DMS153 treated with DMSO at 0.1 percent for 48 hours (cell line): ENCODE results near the gene NCOA7.
A peak's percentile ranks its signal among the peaks of the same experiment; 100 is the strongest.
"Not testable (repeated sequence)": the region's sequence is repeated elsewhere in the genome, so short reads cannot be mapped to it uniquely, and the experiment has no call there.

Source experiments
- DNase-seq: peaks from one replicate; lab custom pipeline; 2025; ENCODE audit not compliant: unreplicated experiment; lab: John Stamatoyannopoulos, UW

NCOA7 gene

GRCh38 chr6:125865015-125865414 lies 74.3 kb downstream of the NCOA7 start:
- no peak for DNase-seq

DNA sequence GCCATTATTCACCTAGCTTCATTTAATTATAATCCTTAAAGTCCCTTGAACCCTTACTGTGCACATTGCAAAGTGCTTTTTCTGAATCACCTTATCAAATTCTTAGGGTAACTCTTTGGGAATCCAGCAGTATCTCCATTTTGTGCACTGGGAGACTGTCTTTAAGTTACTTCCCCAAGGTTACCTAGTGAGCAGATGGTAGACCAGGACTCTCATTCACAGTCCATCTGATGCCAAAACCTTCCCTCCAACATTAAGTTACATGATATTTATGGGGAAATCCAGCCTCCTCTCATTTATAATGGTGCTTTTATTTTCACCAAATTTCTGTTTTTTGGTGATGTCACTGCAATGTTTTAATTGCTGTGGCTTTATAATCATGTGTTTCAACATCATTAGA lies 75.7 kb downstream of the NCOA7 start:
- no peak for DNase-seq

GRCh38 chr6:125867483-125867942 lies 76.8 kb downstream of the NCOA7 start:
- peak; percentile 30 for DNase-seq

DNA sequence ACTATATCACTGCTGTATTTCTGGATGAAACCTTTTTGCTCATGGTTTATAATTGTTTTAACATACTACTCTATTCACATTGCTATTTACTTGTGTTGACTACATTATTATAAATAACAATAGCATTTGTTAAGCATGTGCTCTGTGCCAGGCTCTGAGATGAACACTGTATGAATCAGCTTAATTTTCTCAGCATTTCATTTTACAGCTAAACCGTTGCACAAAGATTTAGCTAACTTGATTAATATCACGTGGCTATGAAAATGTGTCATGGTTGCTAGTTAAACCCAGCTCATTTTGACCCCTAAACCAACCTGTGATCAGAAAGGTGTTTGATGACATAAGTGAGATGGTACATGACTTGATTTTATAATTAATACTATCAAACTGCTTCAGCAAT lies 77.5 kb downstream of the NCOA7 start:
- no peak for DNase-seq

DNA sequence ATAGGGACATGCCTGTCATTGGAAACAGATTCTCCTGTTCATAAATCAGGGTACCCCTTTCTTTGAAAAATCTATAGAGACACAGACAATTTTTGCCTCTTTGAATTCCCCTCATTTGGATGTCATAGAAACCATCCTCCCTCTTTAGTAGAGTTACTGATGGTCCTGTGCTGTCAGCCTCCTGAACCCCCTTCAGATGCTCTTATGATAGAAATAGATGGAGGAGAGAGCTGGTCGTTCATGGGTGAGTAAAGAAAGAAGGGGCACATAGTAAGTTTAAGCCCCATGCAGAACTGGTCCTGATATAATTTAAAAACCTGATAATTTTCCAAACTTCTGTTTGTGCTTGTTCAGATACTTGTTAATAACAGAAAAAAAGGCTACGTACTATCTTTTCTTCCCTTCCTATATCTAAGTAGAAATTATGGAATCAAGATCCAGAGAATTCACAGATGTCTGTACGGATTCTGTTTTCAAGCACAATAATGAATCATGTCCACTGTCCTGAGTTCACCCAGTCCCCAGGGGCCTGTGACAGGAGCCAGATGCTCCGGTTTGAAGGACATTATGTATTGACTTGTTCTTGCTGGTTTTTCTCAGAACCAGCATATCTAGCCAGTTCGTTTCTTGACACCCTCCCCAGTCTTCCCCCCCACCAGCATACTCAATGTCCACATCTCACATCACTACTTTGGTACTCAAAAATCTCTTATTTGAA lies 78.1 kb downstream of the NCOA7 start:
- DNase-seq: no peak

GRCh38 chr6:125869427-125869826 lies 78.7 kb downstream of the NCOA7 start:
- no peak for DNase-seq

DNA sequence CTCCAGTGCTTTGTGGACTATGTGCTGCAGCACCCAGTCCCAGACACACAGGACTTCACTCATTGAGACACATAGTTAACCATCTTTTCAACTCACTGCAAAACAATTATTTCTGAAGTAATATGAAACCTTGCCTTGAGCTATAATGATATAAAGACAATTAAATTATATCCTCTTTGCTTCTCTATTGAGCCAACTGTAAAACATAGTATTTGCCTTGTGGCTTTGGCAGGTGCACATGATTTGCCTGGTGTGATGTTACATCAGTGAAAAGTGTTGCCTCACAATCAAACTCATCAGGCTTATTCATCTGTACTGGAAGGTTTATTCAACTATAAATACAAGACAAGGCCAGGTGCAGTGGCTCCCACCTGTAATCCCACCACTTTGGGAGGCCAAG lies 80.6 kb downstream of the NCOA7 start:
- peak; percentile 72 for DNase-seq

GRCh38 chr6:125872259-125872921 lies 81.6 kb downstream of the NCOA7 start:
- DNase-seq: no peak

- no peak for DNase-seq
Measured at GRCh38 chr6:125882243-125882642, 91.5 kb downstream of the NCOA7 start.

- no peak for DNase-seq
Measured at GRCh38 chr6:125884634-125885371, 94.0 kb downstream of the NCOA7 start.

GRCh38 chr6:125886021-125886420 lies 95.3 kb downstream of the NCOA7 start:
- no peak for DNase-seq

- DNase-seq: no peak
Measured at GRCh38 chr6:125886914-125887313, 96.2 kb downstream of the NCOA7 start.

DNA sequence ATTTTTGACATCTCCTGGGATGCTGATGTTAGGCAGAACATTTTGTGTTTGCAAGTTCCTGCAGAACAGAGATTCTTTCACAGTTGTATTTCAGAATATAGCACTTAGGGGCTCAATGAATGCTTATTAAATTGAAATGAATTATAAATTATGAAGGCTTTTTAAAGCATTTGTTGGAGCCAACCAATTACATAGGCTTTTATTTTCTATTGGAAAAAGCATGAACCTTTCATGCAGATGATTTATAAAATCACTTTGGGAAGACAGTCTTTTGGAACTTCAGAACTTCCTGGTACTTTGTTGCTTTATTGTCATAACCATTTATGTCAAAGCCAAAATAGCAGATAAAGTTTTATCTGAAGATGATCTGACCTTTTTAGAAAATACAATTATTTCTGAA lies 96.6 kb downstream of the NCOA7 start:
- no peak for DNase-seq

- DNase-seq: no peak
Measured at GRCh38 chr6:125888989-125889656, 98.4 kb downstream of the NCOA7 start.

DNA sequence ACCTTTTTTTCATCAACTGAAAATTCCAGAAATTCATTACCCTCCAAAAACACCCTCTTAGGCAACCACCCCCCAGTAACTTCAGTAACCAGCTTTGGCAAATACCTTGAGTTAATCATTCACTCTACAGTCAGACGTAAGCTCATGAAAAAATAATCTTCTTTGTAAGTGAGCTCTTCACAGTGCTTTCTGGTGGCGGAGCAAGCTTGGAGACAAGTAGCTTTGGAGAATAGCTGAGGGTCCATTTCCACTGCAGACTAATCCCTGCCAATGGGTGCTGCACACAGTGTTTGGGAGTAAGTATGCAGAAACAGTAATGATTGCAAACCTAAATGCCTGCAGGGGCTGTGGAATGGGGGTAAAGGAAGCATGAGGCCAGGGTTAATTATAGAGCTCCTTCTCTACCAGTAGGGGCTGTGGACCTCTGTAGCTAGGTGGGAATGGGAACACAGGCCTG lies 109.0 kb downstream of the NCOA7 start:
- DNase-seq: no peak

GRCh38 chr6:125904871-125905270 lies 114.1 kb downstream of the NCOA7 start:
- DNase-seq: no peak

DNA sequence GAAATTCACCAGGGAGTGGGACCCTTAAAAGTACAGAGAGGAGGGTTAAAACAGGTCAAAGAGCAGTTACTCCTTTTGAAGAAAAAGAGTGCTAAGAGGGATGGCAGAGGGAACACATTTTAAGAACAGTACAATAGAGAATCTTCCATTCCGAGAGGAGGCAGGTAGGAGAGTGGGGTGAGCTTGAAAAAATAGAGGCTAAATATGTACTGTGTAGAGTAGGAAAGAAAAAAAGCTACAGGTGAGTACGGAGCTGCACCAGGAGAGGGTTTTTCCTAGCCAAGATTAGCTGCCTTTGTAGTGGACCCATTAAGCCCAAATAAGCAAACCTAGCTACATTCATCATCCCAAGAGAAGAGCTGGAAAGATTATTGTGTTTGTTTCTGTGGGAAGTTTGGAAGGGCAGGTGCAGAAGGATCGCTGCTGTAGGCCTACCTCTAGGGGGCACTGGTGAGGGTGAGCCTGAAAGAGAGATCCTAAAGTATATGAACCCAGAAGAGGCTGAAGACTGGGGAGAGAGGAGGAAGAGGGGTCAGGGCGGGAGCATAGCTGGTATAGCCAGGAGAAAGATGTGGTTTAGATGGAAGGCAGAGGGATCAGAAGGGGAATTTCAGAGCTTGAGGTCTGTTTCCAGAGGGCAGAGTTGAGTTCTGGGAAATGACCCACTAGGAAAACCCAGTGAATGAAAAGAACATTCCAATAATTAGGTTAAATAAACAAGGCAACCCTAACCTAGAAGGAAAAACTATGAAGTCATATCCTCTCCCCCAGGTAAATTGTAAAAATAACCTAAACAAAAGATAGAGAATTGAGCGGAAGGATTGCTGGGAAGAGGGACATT lies 115.6 kb downstream of the NCOA7 start:
- no peak for DNase-seq

- DNase-seq: no peak
Measured at GRCh38 chr6:125910527-125910926, 119.8 kb downstream of the NCOA7 start.

DNA sequence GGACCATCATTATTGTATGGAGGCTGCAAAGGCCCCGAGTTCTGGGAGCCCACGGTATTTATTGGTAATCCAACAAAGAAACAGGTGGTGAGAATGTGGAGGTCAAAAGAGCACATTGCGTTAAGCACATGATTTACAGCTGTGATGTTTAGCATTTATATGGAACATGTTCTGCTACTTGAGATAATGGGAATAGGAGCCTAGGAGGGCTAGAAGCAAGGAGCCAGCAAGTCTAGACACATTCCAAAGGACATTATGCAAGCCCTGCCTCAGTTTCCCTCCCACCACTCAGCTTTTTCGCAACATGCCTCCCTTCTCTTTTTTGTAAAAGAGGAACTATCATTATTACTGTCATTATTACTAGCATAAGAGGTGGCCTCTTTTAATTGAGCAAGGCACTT lies 120.3 kb downstream of the NCOA7 start:
- not testable (repeated sequence) for DNase-seq

- not testable (repeated sequence) for DNase-seq
Measured at GRCh38 chr6:125912430-125912829, 121.7 kb downstream of the NCOA7 start.
